Ureter (tissue), 1 donor: ENCODE results near the gene PTEN. TPM values are rescaled to one million over a fixed set of nuclear protein-coding genes. Genes with fewer than 3 reads are reported as not detected.

Experiments
- DNase-seq: peaks from one replicate; pipeline ENCODE4 v3.0.0-alpha.2; 2020; ENCODE audit warnings: low spot score
- total RNA-seq: library from RNA; stranded (reverse); gene quantifications from one replicate; pipeline ENCODE4 v1.2.4, GENCODE V29; 2023
- donor health status: DM: yes; HTN: yes; CAD: no.

Gene PTEN
- total RNA-seq, 1 donor from 2014 or later = 159 TPM

- DNase-seq = no peak
These were observed 112.8 kb downstream of the PTEN start for GRCh38 chr10:87976101-87976743.

- no peak for DNase-seq
These were observed 114.7 kb downstream of the PTEN start for GRCh38 chr10:87978166-87978565.

DNA sequence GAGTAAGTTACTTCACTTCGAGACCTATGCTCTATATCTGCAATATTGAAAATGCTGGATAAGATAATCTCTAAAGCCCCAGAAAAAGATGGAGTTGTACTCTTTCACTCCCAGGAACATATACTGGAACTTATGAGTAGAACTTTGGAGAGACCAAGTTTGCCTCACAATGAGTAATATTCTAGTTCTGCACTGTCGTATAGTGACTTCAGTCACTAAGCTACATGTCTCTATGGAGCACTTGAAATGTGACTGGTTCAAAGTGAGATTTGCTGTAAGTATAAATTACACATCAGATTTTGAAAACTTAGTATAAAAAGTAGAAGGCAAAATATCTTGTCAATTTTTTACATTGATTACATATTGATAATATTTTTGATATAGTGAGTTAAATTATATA is 116.4 kb downstream of the PTEN start:
- DNase-seq = no peak

- no peak for DNase-seq
These were observed 120.3 kb downstream of the PTEN start for GRCh38 chr10:87983716-87984115.

DNA sequence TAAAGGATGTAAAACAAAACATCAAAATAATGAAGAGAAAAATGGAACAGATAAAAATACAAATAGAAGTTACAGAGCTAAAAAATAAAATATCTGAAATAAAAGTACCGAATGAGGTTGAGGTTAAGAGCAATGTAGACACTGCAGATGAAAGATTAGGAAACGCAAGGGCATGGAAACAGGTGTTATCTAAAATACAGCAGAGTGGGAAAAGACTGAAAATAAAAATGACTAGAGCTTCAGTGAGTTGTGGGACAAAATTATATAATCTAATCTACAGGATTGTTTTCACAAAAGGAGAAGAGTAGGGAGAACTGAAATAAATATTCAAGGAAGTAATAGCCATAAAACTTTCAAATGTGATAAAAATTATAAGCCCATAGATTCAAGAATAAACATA is 123.8 kb downstream of the PTEN start:
- no peak for DNase-seq

DNA sequence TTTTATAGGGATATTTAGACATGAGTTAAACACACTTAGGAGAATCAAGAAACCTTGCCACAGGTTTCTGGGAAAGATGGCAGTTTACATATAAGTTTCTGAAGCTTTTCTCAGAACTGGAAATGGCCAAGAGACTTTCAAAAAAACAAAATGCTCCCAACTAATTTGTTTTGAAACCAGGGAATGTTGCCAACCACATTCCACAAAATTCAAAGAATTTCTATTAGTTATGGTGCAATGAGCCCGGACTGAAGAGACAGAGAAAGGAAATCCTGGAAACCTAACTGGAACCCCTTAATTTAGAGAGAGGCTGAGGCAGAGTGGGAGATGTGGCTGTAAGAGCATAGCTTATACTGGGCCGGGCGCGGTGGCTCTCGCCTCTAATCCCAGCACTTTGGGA is 128.5 kb downstream of the PTEN start:
- no peak for DNase-seq

GRCh38 chr10:88004451-88004850 is 141.0 kb downstream of the PTEN start:
- DNase-seq = no peak

DNA sequence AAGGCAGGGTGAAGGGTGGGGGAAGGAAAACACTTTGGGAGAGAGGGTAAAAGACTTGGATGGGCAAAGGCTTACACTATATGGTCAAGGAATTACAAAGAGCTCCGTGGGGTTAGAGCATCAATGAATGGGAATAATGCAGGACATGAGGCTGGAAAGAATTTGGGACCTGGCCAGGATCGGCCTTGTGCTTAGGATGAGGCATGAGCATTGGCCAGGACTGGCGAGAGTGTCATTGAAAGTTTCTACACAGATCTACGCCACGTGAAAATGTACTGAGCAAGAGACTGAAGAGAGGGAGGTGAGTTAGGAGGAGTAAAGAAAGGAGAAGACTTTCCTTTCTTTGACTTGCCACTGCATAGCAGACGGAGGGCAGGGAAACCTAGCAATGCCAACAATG is 142.8 kb downstream of the PTEN start:
- no peak for DNase-seq

- no peak for DNase-seq
These were observed 145.5 kb downstream of the PTEN start for GRCh38 chr10:88008866-88009470.

DNA sequence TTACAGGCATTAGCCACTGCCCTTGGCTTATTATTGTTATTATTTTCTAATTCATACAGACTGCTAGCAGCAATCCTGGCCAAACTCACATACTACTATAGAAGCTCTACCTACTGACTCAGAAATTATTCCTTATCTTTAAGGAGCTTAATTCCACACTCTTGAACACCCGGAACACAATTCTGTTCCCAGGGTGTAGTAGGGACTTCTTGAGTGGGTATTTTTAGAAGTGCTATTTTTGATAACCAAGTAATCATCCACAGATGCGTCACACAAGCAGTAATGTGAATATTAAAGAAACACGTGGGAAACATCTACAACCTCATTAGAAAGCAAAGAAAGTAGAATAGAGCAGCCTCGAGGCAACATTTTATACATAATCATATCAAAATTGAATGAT is 149.2 kb downstream of the PTEN start:
- DNase-seq = no peak

GRCh38 chr10:88017781-88018180 is 154.4 kb downstream of the PTEN start:
- no peak for DNase-seq

DNA sequence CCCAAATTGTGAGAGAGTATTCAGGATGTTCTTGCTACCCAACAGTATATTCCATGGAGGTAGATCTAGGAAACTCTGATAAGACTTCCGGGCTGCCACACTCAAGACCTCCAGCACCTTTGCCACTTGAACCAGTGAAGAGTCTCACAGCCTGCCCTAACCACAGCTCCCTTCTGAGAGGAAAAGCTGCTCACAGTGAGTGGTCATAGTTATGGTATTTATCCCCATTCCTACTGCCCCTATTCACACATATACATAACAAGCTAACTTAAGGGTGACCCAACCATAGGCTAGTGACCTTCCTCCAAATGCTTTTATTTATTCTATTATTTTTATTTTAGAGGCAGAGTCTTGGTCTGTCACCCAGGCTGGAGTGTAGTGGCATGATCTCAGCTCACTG is 156.3 kb downstream of the PTEN start:
- DNase-seq = no peak

Other genes with a start within 250 kb of the PTEN start
- 11.7 TPM for gene PAPSS2, start 203.7 kb upstream of the PTEN start, total RNA-seq
- 69.8 TPM for gene ATAD1, start 45.4 kb upstream of the PTEN start, total RNA-seq
- 2.1 TPM for gene KLLN, start 92 bp upstream of the PTEN start, total RNA-seq